Measurements from ENCODE around the gene RAB11FIP4. TPM values are rescaled to one million over a fixed set of nuclear protein-coding genes. Genes with fewer than 3 reads are reported as not detected.

Gene RAB11FIP4
- total RNA-seq, 1 experiment from 2014 or later = 2.8 TPM

- BruUV-seq (replicated peaks) = no TSS peak
- intact Hi-C loops (cut with micrococcal nuclease) = no loop called here
Observed at GRCh38 chr17:31518478-31518877, 127.0 kb downstream of the RAB11FIP4 start.

GRCh38 chr17:31521632-31522283 lies 130.3 kb downstream of the RAB11FIP4 start:
- ChIA-PET CTCF (interaction anchor here (0.9 to 6.8 kb wide), 4 partner anchors 10 to 321 kb away, joined by 3 to 84 read pairs (median 4); no protein-coding TSS in a partner anchor), POLR2A (no interaction called here)
- H3K9me3 Mint-ChIP-seq (ENCODE audit: unreplicated experiment) = no peaks in the 10 kb centered on the region
- H3K36me3 Mint-ChIP-seq (ENCODE audit: insufficient read depth, unreplicated experiment) = peaks cover 14% of the 10 kb centered on the region
- TF ChIP-seq CTCF (IDR thresholded peaks at IDR 0.05; ENCODE audit: unreplicated experiment) = no peak
- no peak overlapping the region for H3K4me3 Mint-ChIP-seq (ENCODE audit: unreplicated experiment)
- intact Hi-C loops (cut with micrococcal nuclease) = no loop called here
- no peak overlapping the region for H3K27ac Mint-ChIP-seq (ENCODE audit: low read depth, unreplicated experiment)
- no peaks in the 10 kb centered on the region for H3K27me3 Mint-ChIP-seq (ENCODE audit: insufficient read depth, unreplicated experiment)
- DNase-seq (ENCODE audit: unreplicated experiment) = no peak
- H3K4me1 Mint-ChIP-seq (ENCODE audit: insufficient read depth, unreplicated experiment) = no peaks in the 10 kb centered on the region
- BruUV-seq (replicated peaks) = no TSS peak

More at GRCh38 chr17:31518478-31518877, 127.0 kb downstream of the RAB11FIP4 start:
- peaks cover 7% of the 10 kb centered on the region for H3K36me3 Mint-ChIP-seq (ENCODE audit: insufficient read depth, unreplicated experiment)
- POLR2A ChIA-PET = no interaction called here
- TF ChIP-seq CTCF (IDR thresholded peaks at IDR 0.05; ENCODE audit: unreplicated experiment) = no peak
- H3K4me3 Mint-ChIP-seq (ENCODE audit: unreplicated experiment) = no peak overlapping the region
- H3K27ac Mint-ChIP-seq (ENCODE audit: low read depth, unreplicated experiment) = no peak overlapping the region
- H3K9me3 Mint-ChIP-seq (ENCODE audit: unreplicated experiment) = no peaks in the 10 kb centered on the region
- CTCF ChIA-PET = interaction anchor here (0.6 to 2.0 kb wide), 4 partner anchors 88 to 639 kb away, joined by 3 to 6 read pairs (median 3); no protein-coding TSS in a partner anchor
- H3K27me3 Mint-ChIP-seq (ENCODE audit: insufficient read depth, unreplicated experiment) = no peaks in the 10 kb centered on the region
- H3K4me1 Mint-ChIP-seq (ENCODE audit: insufficient read depth, unreplicated experiment) = no peaks in the 10 kb centered on the region
- no peak for DNase-seq (ENCODE audit: unreplicated experiment)

GRCh38 chr17:31522284-31522931 lies 130.9 kb downstream of the RAB11FIP4 start:
- peaks cover 14% of the 10 kb centered on the region for H3K36me3 Mint-ChIP-seq (ENCODE audit: insufficient read depth, unreplicated experiment)
- H3K27ac Mint-ChIP-seq (ENCODE audit: low read depth, unreplicated experiment) = no peak overlapping the region
- DNase-seq (ENCODE audit: unreplicated experiment) = no peak
- H3K4me1 Mint-ChIP-seq (ENCODE audit: insufficient read depth, unreplicated experiment) = no peaks in the 10 kb centered on the region
- ChIA-PET CTCF (interaction anchor here (0.9 to 6.8 kb wide), 3 partner anchors 10 to 320 kb away, joined by 3 to 84 read pairs (median 4); no protein-coding TSS in a partner anchor), POLR2A (no interaction called here)
- no peaks in the 10 kb centered on the region for H3K27me3 Mint-ChIP-seq (ENCODE audit: insufficient read depth, unreplicated experiment)
- H3K4me3 Mint-ChIP-seq (ENCODE audit: unreplicated experiment) = no peak overlapping the region
- no peak for TF ChIP-seq CTCF (IDR thresholded peaks at IDR 0.05; ENCODE audit: unreplicated experiment)
- intact Hi-C loops (cut with micrococcal nuclease) = no loop called here
- no TSS peak for BruUV-seq (replicated peaks)
- H3K9me3 Mint-ChIP-seq (ENCODE audit: unreplicated experiment) = no peaks in the 10 kb centered on the region

GRCh38 chr17:31522987-31523495 lies 131.6 kb downstream of the RAB11FIP4 start:
- no peak for DNase-seq (ENCODE audit: unreplicated experiment)
- no peak overlapping the region for H3K27ac Mint-ChIP-seq (ENCODE audit: low read depth, unreplicated experiment)
- POLR2A ChIA-PET = interaction anchor here (0.6 to 0.7 kb wide), 2 partner anchors 29 to 360 kb away, joined by 3 read pairs; no protein-coding TSS in a partner anchor
- CTCF ChIA-PET = interaction anchor here (0.6 to 6.8 kb wide), 4 partner anchors 18 to 85 kb away, joined by 3 to 84 read pairs (median 12); no protein-coding TSS in a partner anchor
- TF ChIP-seq CTCF (IDR thresholded peaks at IDR 0.05; ENCODE audit: unreplicated experiment) = no peak
- intact Hi-C loops (cut with micrococcal nuclease) = no loop called here
- peaks cover 14% of the 10 kb centered on the region for H3K36me3 Mint-ChIP-seq (ENCODE audit: insufficient read depth, unreplicated experiment)
- no peak overlapping the region for H3K4me3 Mint-ChIP-seq (ENCODE audit: unreplicated experiment)
- BruUV-seq (replicated peaks) = no TSS peak
- no peaks in the 10 kb centered on the region for H3K4me1 Mint-ChIP-seq (ENCODE audit: insufficient read depth, unreplicated experiment)
- no peaks in the 10 kb centered on the region for H3K27me3 Mint-ChIP-seq (ENCODE audit: insufficient read depth, unreplicated experiment)
- H3K9me3 Mint-ChIP-seq (ENCODE audit: unreplicated experiment) = no peaks in the 10 kb centered on the region

Measured in MCF 10A (cell line).